Ovary (tissue), 10 donors: ENCODE data around the gene LRRC10. TPM values are rescaled to one million over a fixed set of nuclear protein-coding genes. Genes with fewer than 3 reads are reported as not detected.

Source experiments
- DNase-seq, 5 donors: peaks; one replicate each; pipeline ENCODE4 v3.0.0-alpha.2; 2019 to 2020
- H3K27ac ChIP-seq, 2 donors: fragments of 200-600 bp; one replicate each; pipeline versions ENCODE4 v1.5.1 to v1.8.0; 2019 to 2022
- H3K27me3 ChIP-seq: fragments of 200-600 bp; one replicate; pipeline ENCODE4 v1.8.0; 2022
- H3K36me3 ChIP-seq: fragments of 200-600 bp; sonication (generic); one replicate; pipeline ENCODE4 v1.5.1; 2019
- H3K4me1 ChIP-seq: one replicate; pipeline ENCODE4 v1.8.1; 2013; ENCODE audit warnings: mild to moderate bottlenecking, moderate library complexity; ENCODE audit not compliant: insufficient read depth
- H3K4me3 ChIP-seq: fragments of 200-600 bp; sonication (generic); one replicate; pipeline ENCODE4 v1.5.1; 2017
- H3K9me3 ChIP-seq, 2 donors: fragments of 200-600 bp in 1 of 2; sonication (generic) in 1 of 2; one replicate each; pipeline versions ENCODE4 v1.5.1 to v1.8.1; 2013 to 2019; ENCODE audit warnings: mild to moderate bottlenecking in 1 of 2, moderate library complexity in 1 of 2
- CTCF ChIP-seq, 3 donors: fragments of 450-650 bp in 2 of 3; fragments of 200-600 bp in 1 of 3; IDR thresholded peaks; one replicate each; pipeline versions ENCODE4 v1.5.1 to v1.8.0; 2016 to 2022; ENCODE audit warnings: antibody characterized with exemption in 3 of 3, mild to moderate bottlenecking in 1 of 3
- EP300 ChIP-seq: sonication (generic); formaldehyde crosslinking; IDR thresholded peaks from one replicate; pipeline ENCODE4 v1.6.1; 2017; ENCODE audit warnings: antibody characterized with exemption
- POLR2A ChIP-seq: fragments of 450-650 bp; IDR thresholded peaks from one replicate; pipeline ENCODE4 v1.6.1; 2017; ENCODE audit warnings: antibody characterized with exemption, mild to moderate bottlenecking, moderate library complexity
- WGBS, 3 donors: extraction: QIAGEN DNeasy Blood & Tissue Kit in 1 of 3; methylation state at CpG; one replicate each; pipeline versions ENCODE4 v1.1.5 to v1.1.7; 2013 to 2017; 5-methylcytosine and 5-hydroxymethylcytosine counted together
- intact Hi-C, 4 donors: fragments of 100-400 bp; cut with DNase I; formaldehyde crosslinking; loops; one replicate each; pipeline versions ENCODE4 v1.11.0 to v1.15.1; 2022 to 2023
- long read RNA-seq, 3 donors: library from polyadenylated mRNA in 2 of 3; unstranded in 2 of 3; transcript quantifications; one replicate each; pipeline ENCODE4 v2.0.0 and lab custom pipeline, GENCODE V29; 2021 to 2026
- polyA plus RNA-seq, 2 donors: library from polyadenylated mRNA; stranded (reverse); fragments of 200-250 nt in 1 of 2; fragments of 350-450 nt in 1 of 2; fragmentation: Illumina TruSeq in 1 of 2; extraction: RNeasy Lipid Tissue Mini Kit (QIAGEN cat#74804) in 1 of 2; gene quantifications; one replicate each; pipeline ENCODE4 v1.2.3, GENCODE V29; 2013 to 2014
- total RNA-seq, 7 donors: library from RNA; depleted of rRNA in 2 of 7; stranded (reverse); fragments of >200 nt in 2 of 7; fragmentation: NEBNext Ultra II Directional in 3 of 7; extraction: Animal tissue kit (Norgen Biotek cat#: 25700) in 3 of 7; gene quantifications; one replicate each; pipeline versions ENCODE4 v1.1.0 to v1.2.4, GENCODE V29; 2016 to 2023
- donor health status: DM: no; HTN: no; CAD: no; lungs with moderate emphysema.
- donor health status: DM: no; HTN: no; CAD: no.
- donor health status: Bipolar disorder and iron deficiency.
- donor health status: DM: yes; HTN: yes; CAD: no.
- donor health status: DM: no; HTN: no; CAD: no.
- donor health status: DM: yes; HTN: yes; CAD: no.

LRRC10 gene
- total RNA-seq (not detected), polyA plus RNA-seq (not detected)
- long read RNA-seq, donor 1: 0 reads
- long read RNA-seq, donor 2: 0 reads
- long read RNA-seq, donor 3: 0 reads

- WGBS, 3 donors: 88 to 92% (median 90%) methylated on average over 11 of the region's 11 CpGs
- intact Hi-C loops: no loop called here
- H3K4me1 ChIP-seq: no peaks in the 10 kb centered on the region
- H3K9me3 ChIP-seq: no peaks in the 10 kb centered on the region
- H3K27me3 ChIP-seq: no peaks in the 10 kb centered on the region
- no peak for DNase-seq
- H3K4me3 ChIP-seq: no peak within 1 kb of the TSS
- H3K36me3 ChIP-seq: no peaks in the 10 kb centered on the region
- H3K27ac ChIP-seq: no peak within 1 kb of the TSS
- TF ChIP-seq EP300 (no peak), POLR2A (no peak), CTCF (IDR thresholded peaks at IDR 0.05) (no peak)
Measured at GRCh38 chr12:69610729-69611128, at the start of gene LRRC10. TSS of gene LRRC10 (minus strand) at chr12:69610907. CDS start at chr12:69610838, 69 bp downstream.

GRCh38 chr12:69660164-69660863 is 49.6 kb upstream of the LRRC10 start:
- intact Hi-C loops: no loop called here
- no peak for TF ChIP-seq POLR2A
- TF ChIP-seq EP300: no peak
- TF ChIP-seq CTCF (IDR thresholded peaks at IDR 0.05): no peak
- WGBS, 3 donors: 73 to 88% (median 79%) methylated on average over 1 of the region's 1 CpG
- DNase-seq: no peak
- Histone ChIP-seq H3K9me3 (no peaks in the 10 kb centered on the region), H3K36me3 (no peaks in the 10 kb centered on the region), H3K4me3 (no peak overlapping the region), H3K27ac (no peak overlapping the region), H3K27me3 (no peaks in the 10 kb centered on the region), H3K4me1 (no peaks in the 10 kb centered on the region)

- Histone ChIP-seq H3K36me3 (no peaks in the 10 kb centered on the region), H3K9me3 (no peaks in the 10 kb centered on the region), H3K27ac (no peak overlapping the region), H3K27me3 (no peaks in the 10 kb centered on the region), H3K4me1 (no peaks in the 10 kb centered on the region), H3K4me3 (no peak overlapping the region)
- WGBS, 3 donors: 57 to 67% (median 63%) methylated on average over 2 of the region's 2 CpGs
- no peak for DNase-seq
- intact Hi-C loops: no loop called here
- TF ChIP-seq CTCF (IDR thresholded peaks at IDR 0.05) (no peak), EP300 (no peak), POLR2A (no peak)
Measured at GRCh38 chr12:69658203-69658602, 47.5 kb upstream of the LRRC10 start.

GRCh38 chr12:69657376-69658137 is 46.9 kb upstream of the LRRC10 start:
- TF ChIP-seq POLR2A (no peak), CTCF (IDR thresholded peaks at IDR 0.05) (no peak), EP300 (no peak)
- H3K4me1 ChIP-seq: no peaks in the 10 kb centered on the region
- no peak for DNase-seq
- H3K4me3 ChIP-seq: no peak overlapping the region
- no peak overlapping the region for H3K27ac ChIP-seq
- H3K36me3 ChIP-seq: no peaks in the 10 kb centered on the region
- intact Hi-C loops: no loop called here
- H3K27me3 ChIP-seq: no peaks in the 10 kb centered on the region
- H3K9me3 ChIP-seq: no peaks in the 10 kb centered on the region
- WGBS, 3 donors: 35 to 56% (median 41%) methylated on average over 9 of the region's 9 CpGs
